ENCODE results near the gene N4BP2L2. TPM values are rescaled to one million over a fixed set of nuclear protein-coding genes. Genes with fewer than 3 reads are reported as not detected.

N4BP2L2 gene
- total and polyA plus RNA-seq, 2 of the 8 experiments (the other 6 are each of a cell fraction or from before 2014, with no cell fraction given): 14.6 to 67.6 TPM

DNA sequence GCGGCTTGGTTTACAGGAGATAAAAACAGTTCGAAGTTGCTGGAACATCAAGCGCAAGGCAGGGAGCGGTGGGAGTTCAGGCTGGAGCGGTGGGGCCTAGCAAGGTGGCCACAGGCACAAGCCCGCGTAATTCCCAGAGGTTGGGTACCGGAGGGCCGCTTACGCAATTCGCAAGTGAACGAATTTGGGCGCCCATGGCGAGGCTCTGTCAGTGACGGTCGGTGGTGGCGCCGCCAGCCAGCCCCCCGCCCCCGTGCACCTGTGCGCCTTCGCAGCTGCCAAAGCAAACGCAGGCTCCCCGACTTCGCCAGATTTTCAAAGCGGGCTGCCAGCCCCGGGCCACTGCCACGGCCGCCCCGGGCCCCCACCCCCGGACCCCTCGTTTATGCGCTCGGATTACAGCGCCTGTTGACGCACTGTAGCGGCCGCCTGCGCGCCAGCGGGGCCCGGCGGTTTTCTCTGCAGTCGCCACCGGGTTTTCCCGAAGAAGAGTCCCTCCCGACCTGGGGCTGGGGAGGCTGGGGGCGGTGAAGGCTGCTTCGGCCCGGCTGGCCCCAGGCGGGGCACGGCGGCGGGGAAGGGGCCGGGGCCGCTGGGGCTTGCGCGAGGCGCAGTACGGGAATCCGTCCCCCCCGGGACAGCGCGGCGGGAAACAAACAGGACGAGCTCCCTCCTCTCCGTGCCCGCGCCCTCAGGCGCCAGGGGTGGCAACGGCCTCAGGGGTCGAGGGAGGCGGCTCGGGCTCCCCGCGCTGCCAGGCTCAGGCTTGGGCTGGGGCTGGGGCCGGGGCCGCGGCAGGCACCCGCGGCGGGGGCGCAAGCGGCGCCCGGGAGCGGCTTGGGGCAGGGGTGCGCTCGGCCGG lies 111.4 kb downstream of the N4BP2L2 start (continued):
- TF ChIP-seq, protein P1, sequence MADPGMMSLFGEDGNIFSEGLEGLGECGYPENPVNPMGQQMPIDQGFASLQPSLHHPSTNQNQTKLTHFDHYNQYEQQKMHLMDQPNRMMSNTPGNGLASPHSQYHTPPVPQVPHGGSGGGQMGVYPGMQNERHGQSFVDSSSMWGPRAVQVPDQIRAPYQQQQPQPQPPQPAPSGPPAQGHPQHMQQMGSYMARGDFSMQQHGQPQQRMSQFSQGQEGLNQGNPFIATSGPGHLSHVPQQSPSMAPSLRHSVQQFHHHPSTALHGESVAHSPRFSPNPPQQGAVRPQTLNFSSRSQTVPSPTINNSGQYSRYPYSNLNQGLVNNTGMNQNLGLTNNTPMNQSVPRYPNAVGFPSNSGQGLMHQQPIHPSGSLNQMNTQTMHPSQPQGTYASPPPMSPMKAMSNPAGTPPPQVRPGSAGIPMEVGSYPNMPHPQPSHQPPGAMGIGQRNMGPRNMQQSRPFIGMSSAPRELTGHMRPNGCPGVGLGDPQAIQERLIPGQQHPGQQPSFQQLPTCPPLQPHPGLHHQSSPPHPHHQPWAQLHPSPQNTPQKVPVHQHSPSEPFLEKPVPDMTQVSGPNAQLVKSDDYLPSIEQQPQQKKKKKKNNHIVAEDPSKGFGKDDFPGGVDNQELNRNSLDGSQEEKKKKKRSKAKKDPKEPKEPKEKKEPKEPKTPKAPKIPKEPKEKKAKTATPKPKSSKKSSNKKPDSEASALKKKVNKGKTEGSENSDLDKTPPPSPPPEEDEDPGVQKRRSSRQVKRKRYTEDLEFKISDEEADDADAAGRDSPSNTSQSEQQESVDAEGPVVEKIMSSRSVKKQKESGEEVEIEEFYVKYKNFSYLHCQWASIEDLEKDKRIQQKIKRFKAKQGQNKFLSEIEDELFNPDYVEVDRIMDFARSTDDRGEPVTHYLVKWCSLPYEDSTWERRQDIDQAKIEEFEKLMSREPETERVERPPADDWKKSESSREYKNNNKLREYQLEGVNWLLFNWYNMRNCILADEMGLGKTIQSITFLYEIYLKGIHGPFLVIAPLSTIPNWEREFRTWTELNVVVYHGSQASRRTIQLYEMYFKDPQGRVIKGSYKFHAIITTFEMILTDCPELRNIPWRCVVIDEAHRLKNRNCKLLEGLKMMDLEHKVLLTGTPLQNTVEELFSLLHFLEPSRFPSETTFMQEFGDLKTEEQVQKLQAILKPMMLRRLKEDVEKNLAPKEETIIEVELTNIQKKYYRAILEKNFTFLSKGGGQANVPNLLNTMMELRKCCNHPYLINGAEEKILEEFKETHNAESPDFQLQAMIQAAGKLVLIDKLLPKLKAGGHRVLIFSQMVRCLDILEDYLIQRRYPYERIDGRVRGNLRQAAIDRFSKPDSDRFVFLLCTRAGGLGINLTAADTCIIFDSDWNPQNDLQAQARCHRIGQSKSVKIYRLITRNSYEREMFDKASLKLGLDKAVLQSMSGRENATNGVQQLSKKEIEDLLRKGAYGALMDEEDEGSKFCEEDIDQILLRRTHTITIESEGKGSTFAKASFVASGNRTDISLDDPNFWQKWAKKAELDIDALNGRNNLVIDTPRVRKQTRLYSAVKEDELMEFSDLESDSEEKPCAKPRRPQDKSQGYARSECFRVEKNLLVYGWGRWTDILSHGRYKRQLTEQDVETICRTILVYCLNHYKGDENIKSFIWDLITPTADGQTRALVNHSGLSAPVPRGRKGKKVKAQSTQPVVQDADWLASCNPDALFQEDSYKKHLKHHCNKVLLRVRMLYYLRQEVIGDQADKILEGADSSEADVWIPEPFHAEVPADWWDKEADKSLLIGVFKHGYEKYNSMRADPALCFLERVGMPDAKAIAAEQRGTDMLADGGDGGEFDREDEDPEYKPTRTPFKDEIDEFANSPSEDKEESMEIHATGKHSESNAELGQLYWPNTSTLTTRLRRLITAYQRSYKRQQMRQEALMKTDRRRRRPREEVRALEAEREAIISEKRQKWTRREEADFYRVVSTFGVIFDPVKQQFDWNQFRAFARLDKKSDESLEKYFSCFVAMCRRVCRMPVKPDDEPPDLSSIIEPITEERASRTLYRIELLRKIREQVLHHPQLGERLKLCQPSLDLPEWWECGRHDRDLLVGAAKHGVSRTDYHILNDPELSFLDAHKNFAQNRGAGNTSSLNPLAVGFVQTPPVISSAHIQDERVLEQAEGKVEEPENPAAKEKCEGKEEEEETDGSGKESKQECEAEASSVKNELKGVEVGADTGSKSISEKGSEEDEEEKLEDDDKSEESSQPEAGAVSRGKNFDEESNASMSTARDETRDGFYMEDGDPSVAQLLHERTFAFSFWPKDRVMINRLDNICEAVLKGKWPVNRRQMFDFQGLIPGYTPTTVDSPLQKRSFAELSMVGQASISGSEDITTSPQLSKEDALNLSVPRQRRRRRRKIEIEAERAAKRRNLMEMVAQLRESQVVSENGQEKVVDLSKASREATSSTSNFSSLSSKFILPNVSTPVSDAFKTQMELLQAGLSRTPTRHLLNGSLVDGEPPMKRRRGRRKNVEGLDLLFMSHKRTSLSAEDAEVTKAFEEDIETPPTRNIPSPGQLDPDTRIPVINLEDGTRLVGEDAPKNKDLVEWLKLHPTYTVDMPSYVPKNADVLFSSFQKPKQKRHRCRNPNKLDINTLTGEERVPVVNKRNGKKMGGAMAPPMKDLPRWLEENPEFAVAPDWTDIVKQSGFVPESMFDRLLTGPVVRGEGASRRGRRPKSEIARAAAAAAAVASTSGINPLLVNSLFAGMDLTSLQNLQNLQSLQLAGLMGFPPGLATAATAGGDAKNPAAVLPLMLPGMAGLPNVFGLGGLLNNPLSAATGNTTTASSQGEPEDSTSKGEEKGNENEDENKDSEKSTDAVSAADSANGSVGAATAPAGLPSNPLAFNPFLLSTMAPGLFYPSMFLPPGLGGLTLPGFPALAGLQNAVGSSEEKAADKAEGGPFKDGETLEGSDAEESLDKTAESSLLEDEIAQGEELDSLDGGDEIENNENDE (IDR thresholded peaks at IDR 0.05; ENCODE audit: insufficient replicate concordance, low read length): no peak
- TF ChIP-seq KDM4A (IDR thresholded peaks at IDR 0.05; ENCODE audit: low read depth, low read length, severe bottlenecking) (peak; percentile 68), TAF1 (IDR thresholded peaks at IDR 0.05; ENCODE audit: low read depth, low read length) (peak; percentile 39; the same call in 1 of the 2 replicates), SIRT6 (IDR thresholded peaks at IDR 0.05; ENCODE audit: low read length) (no peak), ASH2L (IDR thresholded peaks at IDR 0.05; ENCODE audit: low read length) (peak; percentile 48), CREB1 (IDR thresholded peaks at IDR 0.05) (peak; percentile 82), CEBPB (IDR thresholded peaks at IDR 0.05; ENCODE audit: low read depth, low read length) (peak; percentile 98)
- TF ChIP-seq, protein P2, sequence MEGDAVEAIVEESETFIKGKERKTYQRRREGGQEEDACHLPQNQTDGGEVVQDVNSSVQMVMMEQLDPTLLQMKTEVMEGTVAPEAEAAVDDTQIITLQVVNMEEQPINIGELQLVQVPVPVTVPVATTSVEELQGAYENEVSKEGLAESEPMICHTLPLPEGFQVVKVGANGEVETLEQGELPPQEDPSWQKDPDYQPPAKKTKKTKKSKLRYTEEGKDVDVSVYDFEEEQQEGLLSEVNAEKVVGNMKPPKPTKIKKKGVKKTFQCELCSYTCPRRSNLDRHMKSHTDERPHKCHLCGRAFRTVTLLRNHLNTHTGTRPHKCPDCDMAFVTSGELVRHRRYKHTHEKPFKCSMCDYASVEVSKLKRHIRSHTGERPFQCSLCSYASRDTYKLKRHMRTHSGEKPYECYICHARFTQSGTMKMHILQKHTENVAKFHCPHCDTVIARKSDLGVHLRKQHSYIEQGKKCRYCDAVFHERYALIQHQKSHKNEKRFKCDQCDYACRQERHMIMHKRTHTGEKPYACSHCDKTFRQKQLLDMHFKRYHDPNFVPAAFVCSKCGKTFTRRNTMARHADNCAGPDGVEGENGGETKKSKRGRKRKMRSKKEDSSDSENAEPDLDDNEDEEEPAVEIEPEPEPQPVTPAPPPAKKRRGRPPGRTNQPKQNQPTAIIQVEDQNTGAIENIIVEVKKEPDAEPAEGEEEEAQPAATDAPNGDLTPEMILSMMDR (IDR thresholded peaks at IDR 0.05; ENCODE audit: control extremely low read depth in 1 of 3, insufficient read depth in 1 of 3, low read depth in 1 of 3, low read length in 3 of 3): no peak
